ENCODE results near the gene TMTC3. TPM values are rescaled to one million over a fixed set of nuclear protein-coding genes. Genes with fewer than 3 reads are reported as not detected.

The TMTC3 gene
- total and polyA plus RNA-seq, 2 of the 8 experiments (the other 6 are each of a cell fraction or from before 2014, with no cell fraction given), result 7.0 to 45.1 TPM

DNA sequence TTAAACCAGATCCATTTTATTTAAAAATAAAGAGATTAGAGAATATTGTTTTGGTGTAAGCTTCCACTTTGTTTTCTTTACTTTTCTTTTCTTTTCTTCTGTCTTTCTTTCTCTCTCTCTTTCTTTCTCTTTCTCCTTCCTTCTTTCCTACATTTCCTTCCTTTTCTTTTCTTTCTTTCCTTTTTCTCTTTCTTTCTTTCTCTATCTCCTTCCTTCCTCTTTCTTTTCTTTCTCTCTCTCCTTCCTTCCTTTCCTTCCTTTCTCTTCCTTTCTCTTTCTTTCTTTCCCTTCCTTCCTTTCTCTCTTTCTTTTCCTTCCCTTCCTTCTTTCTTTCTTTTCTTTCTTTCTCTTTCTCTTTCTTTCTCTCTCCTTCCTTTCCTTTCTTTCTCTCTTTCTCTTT, 100.8 kb downstream of the TMTC3 start:
- Histone ChIP-seq H3K9me3 (ENCODE audit: insufficient read depth in 2 of 2, low read depth in 1 of 2, low read length in 1 of 2) (no peaks in the 10 kb centered on the region), H3K9ac (replicated peaks in 1 of 4; ENCODE audit: extremely low read depth in 1 of 4, low read depth in 3 of 4, low read length in 3 of 4) (no peak overlapping the region), H3K79me2 (ENCODE audit: control insufficient read depth in 1 of 2, insufficient read depth in 2 of 2, low read length in 2 of 2) (no peaks in the 10 kb centered on the region), H3K4me3 (ENCODE audit: extremely low read depth in 1 of 4, insufficient read depth in 2 of 4, low read depth in 3 of 4, low read length in 4 of 4) (no peak overlapping the region), H3K4me2 (ENCODE audit: insufficient read depth in 1 of 2, low read depth in 2 of 2, low read length in 2 of 2) (no peak overlapping the region), H3K56ac (replicated peaks; ENCODE audit: insufficient read length, low read depth, low read length) (no peak overlapping the region), H2AFZ (ENCODE audit: low read length) (no peak overlapping the region), H3K23ac (ENCODE audit: insufficient read length) (no peak overlapping the region), H3K4me1 (replicated peaks in 1 of 4; ENCODE audit: control insufficient read depth in 3 of 4, insufficient read depth in 4 of 4, low read length in 3 of 4) (peaks cover 0 to 4% (median 1%) of the 10 kb centered on the region in 4 experiments; a peak in 1 of 7 replicates), H4K91ac (replicated peaks; ENCODE audit: insufficient read length, low read length) (no peak overlapping the region), H2BK5ac (ENCODE audit: low read depth, low read length) (no peak overlapping the region), H3K4ac (replicated peaks; ENCODE audit: insufficient read length, low read depth, low read length) (no peak overlapping the region), H4K8ac (ENCODE audit: extremely low read depth, insufficient read depth, low read length) (no peak overlapping the region), H3K27me3 (replicated peaks in 1 of 4; ENCODE audit: control insufficient read depth in 3 of 4, extremely low read depth in 1 of 4, insufficient read depth in 3 of 4, low read length in 3 of 4) (no peaks in the 10 kb centered on the region), H3K36me3 (ENCODE audit: control insufficient read depth in 2 of 4, insufficient read depth in 4 of 4, low read length in 3 of 4) (no peaks in the 10 kb centered on the region), H3K14ac (ENCODE audit: insufficient read length) (no peak overlapping the region), H3K27ac (ENCODE audit: low read depth, low read length) (no peak overlapping the region), H2BK15ac (ENCODE audit: low read length) (no peak overlapping the region), H2BK20ac (ENCODE audit: low read length) (no peak overlapping the region), H4K5ac (ENCODE audit: insufficient read length, low read depth, low read length) (no peak overlapping the region), H3K79me1 (ENCODE audit: low read depth, low read length) (no peaks in the 10 kb centered on the region), H2BK120ac (replicated peaks; ENCODE audit: low read depth, low read length) (no peak overlapping the region), H2BK12ac (ENCODE audit: low read depth, low read length) (no peak overlapping the region), H3K18ac (ENCODE audit: extremely low read depth, low read length) (no peak overlapping the region), H3K23me2 (ENCODE audit: low read depth, low read length) (no peaks in the 10 kb centered on the region), H2AK5ac (ENCODE audit: low read depth, low read length) (no peak overlapping the region), H4K20me1 (replicated peaks in 1 of 2; ENCODE audit: control insufficient read depth in 1 of 2, insufficient read depth in 2 of 2, low read length in 2 of 2) (no peaks in the 10 kb centered on the region)
- POLR2A ChIA-PET (ENCODE audit: partially characterized antibody), result no interaction called here
- no peak for DNase-seq (ENCODE audit: low read depth in 1 of 2, low spot score in 2 of 2)
- TF ChIP-seq SIN3A (conservative IDR thresholded peaks at IDR 0.05 in 1 of 2, IDR thresholded peaks at IDR 0.05 in 1 of 2; ENCODE audit: low read depth in 1 of 2, low read length in 2 of 2) (no peak), GABPA (IDR thresholded peaks at IDR 0.05; ENCODE audit: borderline replicate concordance, insufficient read depth, low read length) (no peak), HDAC2 (IDR thresholded peaks at IDR 0.05; ENCODE audit: borderline replicate concordance in 1 of 2, low read depth in 2 of 2, low read length in 2 of 2) (no peak), BACH1 (IDR thresholded peaks at IDR 0.05; ENCODE audit: low read length) (no peak), SIX5 (IDR thresholded peaks at IDR 0.05; ENCODE audit: low read depth, low read length) (no peak), GTF2F1 (IDR thresholded peaks at IDR 0.05; ENCODE audit: borderline replicate concordance, low read depth, low read length) (no peak), NRF1 (IDR thresholded peaks at IDR 0.05; ENCODE audit: low read depth, low read length) (no peak), CHD1 (IDR thresholded peaks at IDR 0.05; ENCODE audit: low read depth, low read length) (no peak), JUND (IDR thresholded peaks at IDR 0.05; ENCODE audit: low read length) (no peak), KDM5A (IDR thresholded peaks at IDR 0.05; ENCODE audit: low read length) (no peak)
- TF ChIP-seq, protein P1, sequence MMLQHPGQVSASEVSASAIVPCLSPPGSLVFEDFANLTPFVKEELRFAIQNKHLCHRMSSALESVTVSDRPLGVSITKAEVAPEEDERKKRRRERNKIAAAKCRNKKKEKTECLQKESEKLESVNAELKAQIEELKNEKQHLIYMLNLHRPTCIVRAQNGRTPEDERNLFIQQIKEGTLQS (IDR thresholded peaks at IDR 0.05; ENCODE audit: insufficient read depth, low read depth, low read length), result no peak
- CTCF ChIA-PET (ENCODE audit: partially characterized antibody), result interaction anchor here (1.6 kb wide), 2 partner anchors 12 to 150 kb away, joined by 3 to 4 read pairs; no protein-coding TSS in a partner anchor
- FAIRE-seq, result no peak

All from H1 (cell line).